PC-9 (cell line): Measurements from ENCODE around the gene SHC1.

Source experiments
- CTCF ChIP-seq: fragments of 200-600 bp; sonication (generic); conservative IDR thresholded peaks from 2 replicates; pipeline ENCODE4 v1.6.1; 2017; ENCODE audit warnings: mixed run types, antibody characterized with exemption, mild to moderate bottlenecking, moderate library complexity
- EZH2 ChIP-seq: fragments of 200-600 bp; sonication (generic); IDR thresholded peaks from 2 replicates; pipeline ENCODE4 v1.8.0; 2017; ENCODE audit warnings: antibody characterized with exemption, low read depth

DNA sequence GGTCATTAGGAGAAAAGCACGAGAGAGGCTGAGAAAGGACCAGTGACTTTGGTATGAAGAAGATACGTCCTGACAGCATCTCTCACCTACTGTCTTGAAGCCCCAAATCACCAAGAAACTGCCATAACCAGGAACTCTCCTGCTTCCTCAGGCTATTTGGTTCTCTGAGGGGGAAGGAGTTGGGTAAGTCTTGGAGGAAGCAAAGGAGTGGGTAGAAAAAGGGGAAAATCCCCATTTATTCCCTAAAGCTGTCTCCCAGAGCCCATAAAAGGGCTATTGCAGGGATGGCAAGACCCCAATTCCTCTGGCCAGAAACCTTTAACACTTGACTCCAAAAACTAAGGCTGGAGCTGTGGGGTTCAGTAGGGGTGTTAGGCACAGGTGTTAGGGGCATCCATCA, 12.5 kb downstream of the SHC1 start:
- TF ChIP-seq CTCF (no peak), EZH2 (no peak)
